Dedifferentiated amniotic fluid mesenchymal stem cell (primary cell): ENCODE data around the gene GJB3.
"Not testable (repeated sequence)": the region's sequence is repeated elsewhere in the genome, so short reads cannot be mapped to it uniquely, and the experiment has no call there.

ENCODE experiments used
- DNase-seq: peaks from one replicate; pipeline ENCODE4 v3.0.0-alpha.2; 2016; ENCODE audit errors: extremely low spot score

Gene GJB3

GRCh38 chr1:34786521-34787325 is 5.7 kb downstream of the GJB3 start:
- peak; percentile 58 for DNase-seq

GRCh38 chr1:34787461-34788420 is 6.7 kb downstream of the GJB3 start:
- DNase-seq = no peak

- DNase-seq = no peak
Measured at GRCh38 chr1:34790985-34791384, 10.0 kb downstream of the GJB3 start.

GRCh38 chr1:34792424-34792823 is 11.4 kb downstream of the GJB3 start:
- DNase-seq = no peak

- no peak for DNase-seq
Measured at GRCh38 chr1:34792868-34793727, 12.1 kb downstream of the GJB3 start, which contains the start of gene GJA4. Gene GJA4, plus strand, starts transcription at chr1:34792999. Its CDS starts 1,215 bp downstream, at chr1:34794214.

GRCh38 chr1:34794001-34794789 is 13.2 kb downstream of the GJB3 start:
- no peak for DNase-seq

- no peak for DNase-seq
Measured at GRCh38 chr1:34794790-34795180, 13.8 kb downstream of the GJB3 start.

GRCh38 chr1:34795916-34796315 is 14.9 kb downstream of the GJB3 start:
- no peak for DNase-seq

GRCh38 chr1:34796990-34797389 is 16.0 kb downstream of the GJB3 start:
- DNase-seq = no peak

GRCh38 chr1:34800214-34800613 is 19.2 kb downstream of the GJB3 start:
- no peak for DNase-seq

GRCh38 chr1:34803770-34804169 is 22.8 kb downstream of the GJB3 start:
- DNase-seq = no peak

GRCh38 chr1:34806396-34806795 is 25.4 kb downstream of the GJB3 start:
- peak; percentile 51 for DNase-seq

GRCh38 chr1:34808051-34808810 is 27.2 kb downstream of the GJB3 start:
- DNase-seq = no peak

- DNase-seq = not testable (repeated sequence)
Measured at GRCh38 chr1:34810781-34811180, 29.8 kb downstream of the GJB3 start.

- DNase-seq = no peak
Measured at GRCh38 chr1:34816332-34816731, 35.3 kb downstream of the GJB3 start.

- no peak for DNase-seq
Measured at GRCh38 chr1:34816778-34817177, 35.8 kb downstream of the GJB3 start.

GRCh38 chr1:34818862-34819261 is 37.8 kb downstream of the GJB3 start:
- DNase-seq = not testable (repeated sequence)

GRCh38 chr1:34822202-34822601 is 41.2 kb downstream of the GJB3 start:
- no peak for DNase-seq

GRCh38 chr1:34824817-34825454 is 43.9 kb downstream of the GJB3 start:
- no peak for DNase-seq
